Neural cell (in vitro differentiated cells): ENCODE measurements around the gene SULT1A3.

Source experiments
- CTCF ChIP-seq: fragments of 450-650 bp; IDR thresholded peaks from 2 replicates; pipeline ENCODE4 v1.5.1; 2014; ENCODE audit warnings: antibody characterized with exemption, mild to moderate bottlenecking, moderate library complexity; ENCODE audit not compliant: poor library complexity, severe bottlenecking
- EP300 ChIP-seq: fragments of 450-650 bp; conservative IDR thresholded peaks from 2 replicates; pipeline ENCODE4 v1.6.1; 2014; ENCODE audit warnings: antibody characterized with exemption, mild to moderate bottlenecking, moderate library complexity; ENCODE audit not compliant: poor library complexity, severe bottlenecking
- EZH2 ChIP-seq: fragments of 200-600, 300-800 bp; shearing (Covaris generic), sonication (generic); IDR thresholded peaks from 2 replicates; pipeline ENCODE4 v1.6.1; 2014; ENCODE audit warnings: antibody characterized with exemption, low read length, borderline replicate concordance, mild to moderate bottlenecking; ENCODE audit not compliant: insufficient read depth, poor library complexity, severe bottlenecking
- RAD21 ChIP-seq: fragments of 450-650 bp; conservative IDR thresholded peaks from 2 replicates; pipeline ENCODE4 v1.6.1; 2014; ENCODE audit warnings: antibody characterized with exemption, mild to moderate bottlenecking, moderate library complexity
- REST ChIP-seq: IDR thresholded peaks from 2 replicates; pipeline ENCODE4 v1.6.1; 2012; ENCODE audit warnings: borderline replicate concordance

GRCh38 chr16:30179195-30179594, 19.9 kb upstream of the SULT1A3 start:
- no peak for TF ChIP-seq REST
- TF ChIP-seq CTCF, result no peak
- no peak for TF ChIP-seq EZH2
- TF ChIP-seq EP300, result no peak
- no peak for TF ChIP-seq RAD21
